MCF 10A (cell line): Measurements from ENCODE around the gene ZGPAT. TPM values are rescaled to one million over a fixed set of nuclear protein-coding genes. Genes with fewer than 3 reads are reported as not detected.
A peak's percentile ranks its signal among the peaks of the same experiment; 100 is the strongest.
"Not testable (repeated sequence)": the region's sequence is repeated elsewhere in the genome, so short reads cannot be mapped to it uniquely, and the experiment has no call there.

Experiments used
- BruUV-seq: library from RNA; stranded (reverse); fragments of 400-500 nt; replicated peaks from 2 replicates; lab custom pipeline; 2021; lab: Mats Ljungman, UMichigan
- CTCF ChIA-PET: fragments of 300-600 bp; sonication (Branson Sonifier 250); formaldehyde crosslinking; extraction: SDS; loops from one replicate; lab custom pipeline; 2021; ENCODE audit warnings: antibody characterized with exemption, inconsistent platforms; lab: Yijun Ruan, JAX
- POLR2A ChIA-PET: fragments of 300-600, 350-650 bp; sonication (Branson Sonifier 250); formaldehyde crosslinking; extraction: SDS; loops from one replicate; lab custom pipeline; 2020; ENCODE audit warnings: antibody characterized with exemption, inconsistent platforms; lab: Yijun Ruan, JAX
- DNase-seq: peaks from one replicate; pipeline ENCODE4 v3.0.0-alpha.2; 2018; ENCODE audit not compliant: unreplicated experiment
- H3K27ac Mint-ChIP-seq: one replicate; pipeline ENCODE4 v1.8.0; 2022; ENCODE audit warnings: mild to moderate bottlenecking, low read depth, mixed read lengths; ENCODE audit not compliant: unreplicated experiment
- H3K27me3 Mint-ChIP-seq: one replicate; pipeline ENCODE4 v1.8.0; 2022; ENCODE audit warnings: mixed read lengths; ENCODE audit not compliant: insufficient read depth, unreplicated experiment
- H3K36me3 Mint-ChIP-seq: one replicate; pipeline ENCODE4 v1.8.0; 2022; ENCODE audit warnings: mild to moderate bottlenecking, moderate library complexity, mixed read lengths; ENCODE audit not compliant: insufficient read depth, unreplicated experiment
- H3K4me1 Mint-ChIP-seq: one replicate; pipeline ENCODE4 v1.8.0; 2022; ENCODE audit warnings: mixed read lengths; ENCODE audit not compliant: insufficient read depth, unreplicated experiment
- H3K4me3 Mint-ChIP-seq: one replicate; pipeline ENCODE4 v1.8.0; 2022; ENCODE audit warnings: mild to moderate bottlenecking, moderate library complexity, mixed read lengths; ENCODE audit not compliant: unreplicated experiment
- H3K9me3 Mint-ChIP-seq: one replicate; pipeline ENCODE4 v1.8.0; 2022; ENCODE audit warnings: mixed read lengths; ENCODE audit not compliant: unreplicated experiment
- CTCF ChIP-seq: fragments of 200-600 bp; IDR thresholded peaks from one replicate; pipeline ENCODE4 v1.8.0; 2022; ENCODE audit warnings: antibody characterized with exemption, mild to moderate bottlenecking; ENCODE audit not compliant: unreplicated experiment
- intact Hi-C: fragments of 100-400 bp; cut with micrococcal nuclease; formaldehyde crosslinking; loops from 2 replicates; pipeline ENCODE4 v1.14.1; 2022
- total RNA-seq: library from RNA; stranded (reverse); gene quantifications from 2 replicates; pipeline ENCODE4 v1.2.3, GENCODE V29; 2022

Gene ZGPAT
- total RNA-seq, 1 experiment from 2014 or later, result 19.5 TPM

DNA sequence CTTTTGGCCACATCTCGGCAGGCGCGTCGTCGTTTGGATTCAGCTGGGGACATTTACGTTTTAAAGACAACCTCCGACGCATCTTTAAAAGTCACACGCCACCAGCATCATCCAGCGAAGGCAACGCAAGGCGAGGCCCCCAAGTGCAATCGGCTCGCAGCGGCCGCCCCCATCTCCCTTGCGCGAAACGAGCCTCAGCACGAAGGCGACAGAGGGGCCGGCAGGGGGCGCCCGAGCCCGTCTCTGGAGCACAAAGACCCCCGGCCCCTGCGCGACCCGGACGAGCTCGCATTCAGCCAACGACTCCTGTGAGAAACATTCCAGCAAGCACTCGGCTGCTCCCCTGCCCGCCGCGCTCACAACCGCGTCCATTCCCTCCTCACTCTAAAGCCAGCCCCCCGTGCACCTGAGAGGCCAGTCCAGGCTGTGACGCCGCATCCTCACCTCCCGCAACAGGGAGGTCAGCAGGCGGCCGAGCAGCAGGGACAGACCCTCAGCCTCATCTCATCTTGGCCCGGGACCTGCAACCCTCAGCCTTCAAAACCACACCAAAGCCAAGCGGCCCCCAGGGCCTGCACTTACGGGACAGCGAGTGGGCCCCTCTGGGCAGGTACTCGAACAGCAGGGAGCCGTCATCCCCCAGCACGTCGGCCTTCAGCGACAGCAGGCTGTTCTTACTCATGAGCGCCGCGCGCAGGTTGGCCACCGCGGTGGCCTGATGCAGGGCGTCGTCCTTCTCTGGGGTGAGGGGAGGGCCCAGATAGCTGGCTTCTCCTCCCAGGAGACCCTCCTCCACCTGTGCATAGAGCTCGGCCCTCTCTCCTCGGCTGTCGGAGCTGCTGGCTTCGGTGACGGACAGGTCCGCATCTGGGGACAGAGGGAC lies 67.5 kb downstream of the ZGPAT start:
- BruUV-seq, result no TSS peak

DNA sequence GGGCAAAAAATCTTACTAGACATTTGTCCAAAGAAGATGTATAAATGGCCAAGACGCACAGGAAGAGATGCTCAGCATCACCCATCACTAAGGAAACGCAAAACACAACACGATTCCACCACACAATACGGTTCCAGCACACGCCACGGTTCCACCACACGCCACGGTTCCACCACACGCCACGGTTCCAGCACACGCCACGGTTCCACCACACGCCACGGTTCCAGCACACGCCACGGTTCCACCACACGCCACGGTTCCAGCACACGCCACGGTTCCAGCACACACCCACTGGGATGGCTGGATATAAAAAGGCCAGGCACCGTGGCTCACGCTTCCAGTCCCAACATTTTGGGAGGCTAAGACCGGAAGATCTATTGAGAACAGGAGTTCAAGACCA lies 69.0 kb downstream of the ZGPAT start:
- H3K36me3 Mint-ChIP-seq, H3K4me1 Mint-ChIP-seq, H3K27ac Mint-ChIP-seq, H3K27me3 Mint-ChIP-seq, intact Hi-C loops, BruUV-seq, DNase-seq, H3K4me3 Mint-ChIP-seq, POLR2A ChIA-PET, H3K9me3 Mint-ChIP-seq: not testable (repeated sequence)
- CTCF ChIA-PET, result interaction anchor here (0.6 to 0.7 kb wide), 2 partner anchors 9 to 53 kb away, joined by 3 read pairs; no protein-coding TSS in a partner anchor

More for the DNA sequence above, 67.5 kb downstream of the ZGPAT start:
- Mint-ChIP-seq H3K27ac (no peak overlapping the region), H3K27me3 (no peaks in the 10 kb centered on the region), H3K9me3 (no peaks in the 10 kb centered on the region), H3K4me3 (no peak overlapping the region), H3K4me1 (peaks cover 9% of the 10 kb centered on the region), H3K36me3 (no peaks in the 10 kb centered on the region)
- TF ChIP-seq CTCF, result peak; percentile 44
- POLR2A ChIA-PET, result interaction anchor here (0.6 kb wide), 1 partner anchor 164 kb away, joined by 3 read pairs; no protein-coding TSS in a partner anchor
- CTCF ChIA-PET, result interaction anchor here (0.6 to 4.8 kb wide), 9 partner anchors 9 to 231 kb away, joined by 3 to 33 read pairs (median 4); partner anchors contain the start of gene TPD52L2
- no peak for DNase-seq
- intact Hi-C loops, result no loop called here

- DNase-seq, result no peak
- no peak overlapping the region for H3K27ac Mint-ChIP-seq
- BruUV-seq, result no TSS peak
- H3K4me1 Mint-ChIP-seq, result peaks cover 9% of the 10 kb centered on the region
- H3K4me3 Mint-ChIP-seq, result no peak overlapping the region
- CTCF ChIA-PET, result interaction anchor here (0.6 to 1.2 kb wide), 3 partner anchors 8 to 196 kb away, joined by 3 to 4 read pairs (median 3); no protein-coding TSS in a partner anchor
- H3K9me3 Mint-ChIP-seq, result no peaks in the 10 kb centered on the region
- no peaks in the 10 kb centered on the region for H3K27me3 Mint-ChIP-seq
- TF ChIP-seq CTCF, result no peak
- no peaks in the 10 kb centered on the region for H3K36me3 Mint-ChIP-seq
- POLR2A ChIA-PET, result interaction anchor here (1.0 kb wide), 1 partner anchor 32 kb away, joined by 3 read pairs; no protein-coding TSS in a partner anchor
- intact Hi-C loops, result no loop called here
These were observed 69.8 kb downstream of the ZGPAT start for GRCh38 chr20:63777614-63778013.

- Mint-ChIP-seq H3K4me3 (no peak overlapping the region), H3K36me3 (no peaks in the 10 kb centered on the region), H3K27ac (no peak overlapping the region), H3K9me3 (no peaks in the 10 kb centered on the region), H3K27me3 (no peaks in the 10 kb centered on the region), H3K4me1 (peaks cover 9% of the 10 kb centered on the region)
- DNase-seq, result no peak
- no TSS peak for BruUV-seq
- no peak for TF ChIP-seq CTCF
- CTCF ChIA-PET, result interaction anchor here (0.7 to 1.2 kb wide), 4 partner anchors 9 to 555 kb away, joined by 3 to 4 read pairs (median 3); no protein-coding TSS in a partner anchor
- intact Hi-C loops, result no loop called here
- POLR2A ChIA-PET, result interaction anchor here (0.6 to 1.0 kb wide), 3 partner anchors 22 to 68 kb away, joined by 3 read pairs; no protein-coding TSS in a partner anchor
These were observed 70.4 kb downstream of the ZGPAT start for GRCh38 chr20:63778034-63778752.
